Smooth muscle cell (in vitro differentiated cells): ENCODE data around the gene TPD52L2. TPM values are rescaled to one million over a fixed set of nuclear protein-coding genes. Genes with fewer than 3 reads are reported as not detected.
"Not testable (repeated sequence)": the region's sequence is repeated elsewhere in the genome, so short reads cannot be mapped to it uniquely, and the experiment has no call there.

ENCODE experiments used
- DNase-seq: peaks from one replicate; lab custom pipeline; 2025; ENCODE audit not compliant: unreplicated experiment; lab: John Stamatoyannopoulos, UW
- H2AFZ ChIP-seq: fragments of 200-600 bp; sonication (generic); 2 replicates; pipeline ENCODE4 v1.6.0; 2016; ENCODE audit warnings: antibody characterized with exemption, low read depth, mild to moderate bottlenecking
- H3F3A ChIP-seq: fragments of 200-600 bp; sonication (generic); 2 replicates; pipeline ENCODE4 v1.6.0; 2017; ENCODE audit warnings: antibody characterized with exemption, low read depth
- H3K27ac ChIP-seq: fragments of 200-600 bp; sonication (generic); 2 replicates; pipeline ENCODE4 v1.5.1; 2016; ENCODE audit warnings: low read depth, mild to moderate bottlenecking
- H3K27me3 ChIP-seq: fragments of 200-600 bp; sonication (generic); 2 replicates; pipeline ENCODE4 v1.6.1; 2016; ENCODE audit warnings: low read depth, mild to moderate bottlenecking
- H3K36me3 ChIP-seq: fragments of 200-600 bp; sonication (generic); 2 replicates; pipeline ENCODE4 v1.5.1; 2016; ENCODE audit warnings: low read depth
- H3K4me1 ChIP-seq: fragments of 200-600 bp; sonication (generic); 2 replicates; pipeline ENCODE4 v1.5.1; 2016; ENCODE audit warnings: low read depth
- H3K4me2 ChIP-seq: fragments of 200-600 bp; sonication (generic); 2 replicates; pipeline ENCODE4 v1.6.0; 2016; ENCODE audit warnings: mild to moderate bottlenecking
- H3K4me3 ChIP-seq: fragments of 200-600 bp; sonication (generic); 2 replicates; pipeline ENCODE4 v1.5.1; 2016; ENCODE audit warnings: mild to moderate bottlenecking
- H3K79me2 ChIP-seq: fragments of 200-600 bp; sonication (generic); 2 replicates; pipeline ENCODE4 v1.6.0; 2016; ENCODE audit warnings: low read depth, mild to moderate bottlenecking
- H3K9ac ChIP-seq: fragments of 200-600 bp; sonication (generic); 2 replicates; pipeline ENCODE4 v1.6.0; 2016; ENCODE audit warnings: low read depth
- H3K9me3 ChIP-seq: fragments of 200-600 bp; sonication (generic); replicated peaks from 2 replicates; pipeline ENCODE4 v1.5.1; 2016; ENCODE audit warnings: low read depth
- H4K20me1 ChIP-seq: fragments of 200-600 bp; sonication (generic); 2 replicates; pipeline ENCODE4 v1.6.0; 2016; ENCODE audit warnings: low read depth
- CTCF ChIP-seq: fragments of 200-600 bp; sonication (generic); IDR thresholded peaks from 2 replicates; pipeline ENCODE4 v1.5.1; 2017; ENCODE audit warnings: borderline replicate concordance, mild to moderate bottlenecking, antibody characterized with exemption; ENCODE audit not compliant: insufficient read depth, poor library complexity, severe bottlenecking
- WGBS: methylation state at CpG from one replicate; pipeline ENCODE4 v1.1.7; 2016; ENCODE audit warnings: low lambda C conversion rate; 5-methylcytosine and 5-hydroxymethylcytosine counted together
- polyA plus RNA-seq: library from polyadenylated mRNA; unstranded; fragments of >200 nt; fragmentation: Nextera tagmentation; extraction: Ambion mirVana; gene quantifications from 2 replicates; pipeline ENCODE4 v1.2.1, GENCODE V29; 2016
- total RNA-seq: library from RNA; depleted of rRNA; stranded (reverse); fragments of >200 nt; gene quantifications from 2 replicates; pipeline ENCODE4 v1.2.3, GENCODE V29; 2014

Gene TPD52L2
- total and polyA plus RNA-seq, 2 experiments from 2014 or later, result 74.4 to 93.8 TPM

- peak overlapping the region; percentile 96 for H3K4me2 ChIP-seq
- H4K20me1 ChIP-seq, result peaks cover 26% of the 10 kb centered on the region
- peaks cover 6% of the 10 kb centered on the region for H3K4me1 ChIP-seq
- H2AFZ ChIP-seq, result peak overlapping the region; percentile 84
- H3K9me3 ChIP-seq, result no peaks in the 10 kb centered on the region
- peaks cover 41% of the 10 kb centered on the region for H3K79me2 ChIP-seq
- H3K9ac ChIP-seq, result peak overlapping the region; percentile 47
- TF ChIP-seq CTCF, result no peak
- no peaks in the 10 kb centered on the region for H3K36me3 ChIP-seq
- H3F3A ChIP-seq, result no peaks in the 10 kb centered on the region
- WGBS, result 1% methylated on average over 25 of the region's 25 CpGs
- H3K4me3 ChIP-seq, result peak overlapping the region; percentile 83
- DNase-seq, result no peak
- H3K27me3 ChIP-seq, result no peaks in the 10 kb centered on the region
- H3K27ac ChIP-seq, result peak overlapping the region; percentile 49
These were observed 509 bp upstream of the TPD52L2 start for GRCh38 chr20:63864545-63864977.

- DNase-seq, H3K4me2 ChIP-seq, H3F3A ChIP-seq, H3K4me1 ChIP-seq, H3K9me3 ChIP-seq, H3K9ac ChIP-seq, H2AFZ ChIP-seq, H3K36me3 ChIP-seq, H3K27me3 ChIP-seq, H3K4me3 ChIP-seq, H3K27ac ChIP-seq: not testable (repeated sequence)
- 98% methylated on average over 13 of the region's 13 CpGs for WGBS
- H3K79me2 ChIP-seq, result peaks cover 62% of the 10 kb centered on the region
- peaks cover 46% of the 10 kb centered on the region for H4K20me1 ChIP-seq
These were observed 2.0 kb downstream of the TPD52L2 start for GRCh38 chr20:63867042-63867441.

- DNase-seq, result no peak
- Histone ChIP-seq H3F3A (no peaks in the 10 kb centered on the region), H3K79me2 (peaks cover 72% of the 10 kb centered on the region), H3K4me3 (no peak overlapping the region), H3K4me2 (no peak overlapping the region), H2AFZ (no peak overlapping the region), H3K4me1 (peaks cover 6% of the 10 kb centered on the region), H3K27me3 (no peaks in the 10 kb centered on the region), H4K20me1 (peaks cover 57% of the 10 kb centered on the region), H3K27ac (no peak overlapping the region), H3K9ac (no peak overlapping the region), H3K36me3 (no peaks in the 10 kb centered on the region), H3K9me3 (no peaks in the 10 kb centered on the region)
- WGBS, result 95% methylated on average over 5 of the region's 5 CpGs
- TF ChIP-seq CTCF, result no peak
These were observed 3.2 kb downstream of the TPD52L2 start for GRCh38 chr20:63868264-63868663.

- H3K9ac ChIP-seq, result no peak overlapping the region
These were observed 8.5 kb downstream of the TPD52L2 start for GRCh38 chr20:63873477-63873971.

DNA sequence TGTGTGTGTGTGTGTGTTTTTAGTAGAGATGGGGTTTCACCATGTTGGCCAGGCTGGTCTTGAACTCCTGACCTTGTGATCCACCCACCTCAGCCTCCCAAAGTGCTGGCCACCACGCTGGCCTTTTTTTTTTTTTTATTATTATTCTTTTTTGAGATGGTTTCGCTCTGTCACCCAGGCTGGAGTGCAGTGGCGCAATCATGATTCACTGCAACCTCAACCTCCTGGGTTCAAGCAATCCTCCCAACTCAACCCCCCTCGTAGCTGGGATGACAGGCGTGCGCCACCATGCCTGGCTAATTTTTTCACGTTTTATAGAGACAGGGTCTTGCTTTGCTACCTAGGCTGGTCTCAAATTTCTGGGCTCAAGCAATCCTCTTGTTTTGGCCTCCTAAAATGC, 9.2 kb downstream of the TPD52L2 start:
- H3K4me3 ChIP-seq, H3K27ac ChIP-seq, H3K36me3 ChIP-seq, H3K4me2 ChIP-seq, H3K27me3 ChIP-seq, H3K4me1 ChIP-seq, H3K9me3 ChIP-seq, H3F3A ChIP-seq, H3K9ac ChIP-seq, DNase-seq, H2AFZ ChIP-seq: not testable (repeated sequence)
- Histone ChIP-seq H4K20me1 (peaks cover 87% of the 10 kb centered on the region), H3K79me2 (peaks cover 82% of the 10 kb centered on the region)
- 97% methylated on average over 7 of the region's 7 CpGs for WGBS

More at GRCh38 chr20:63873477-63873971, 8.5 kb downstream of the TPD52L2 start:
- Histone ChIP-seq H2AFZ (no peak overlapping the region), H3K4me1 (no peaks in the 10 kb centered on the region), H3K4me3 (no peak overlapping the region), H3K27ac (no peak overlapping the region), H3F3A (no peaks in the 10 kb centered on the region), H3K9me3 (no peaks in the 10 kb centered on the region), H3K4me2 (no peak overlapping the region), H3K36me3 (peaks cover 10% of the 10 kb centered on the region), H3K27me3 (no peaks in the 10 kb centered on the region), H3K79me2 (peaks cover 89% of the 10 kb centered on the region), H4K20me1 (peaks cover 87% of the 10 kb centered on the region)
- no peak for DNase-seq
- TF ChIP-seq CTCF, result no peak
- WGBS, result 95% methylated on average over 14 of the region's 14 CpGs
